ENCODE data around the gene SLC29A3.
"Not testable (repeated sequence)": the region's sequence is repeated elsewhere in the genome, so short reads cannot be mapped to it uniquely, and the experiment has no call there.

Gene SLC29A3

GRCh38 chr10:71293446-71294084 lies 25.5 kb upstream of the SLC29A3 start:
- no peak for DNase-seq (ENCODE audit: low read depth)
- Histone ChIP-seq H3K4me3 (ENCODE audit: low read length) (no peak overlapping the region), H3K36me3 (ENCODE audit: control insufficient read depth, insufficient read depth, low read length, severe bottlenecking) (peaks cover 11% of the 10 kb centered on the region), H3K9ac (ENCODE audit: low read length) (no peak overlapping the region), H3K4me1 (ENCODE audit: control insufficient read depth, insufficient read depth, low read length) (peaks cover 11% of the 10 kb centered on the region), H3K27me3 (replicated peaks; ENCODE audit: control insufficient read depth, insufficient read depth, low read length) (no peaks in the 10 kb centered on the region), H3K9me3 (ENCODE audit: control insufficient read depth, low read length) (no peaks in the 10 kb centered on the region)

GRCh38 chr10:71294091-71294561 lies 24.9 kb upstream of the SLC29A3 start:
- Histone ChIP-seq H3K36me3 (ENCODE audit: control insufficient read depth, insufficient read depth, low read length, severe bottlenecking) (peaks cover 16% of the 10 kb centered on the region), H3K4me3 (ENCODE audit: low read length) (no peak overlapping the region), H3K4me1 (ENCODE audit: control insufficient read depth, insufficient read depth, low read length) (peaks cover 11% of the 10 kb centered on the region), H3K27me3 (replicated peaks; ENCODE audit: control insufficient read depth, insufficient read depth, low read length) (no peaks in the 10 kb centered on the region), H3K9me3 (ENCODE audit: control insufficient read depth, low read length) (no peaks in the 10 kb centered on the region), H3K9ac (ENCODE audit: low read length) (no peak overlapping the region)
- DNase-seq (ENCODE audit: low read depth), result no peak

- Histone ChIP-seq H3K4me1 (ENCODE audit: control insufficient read depth, insufficient read depth, low read length) (peaks cover 11% of the 10 kb centered on the region), H3K9me3 (ENCODE audit: control insufficient read depth, low read length) (no peaks in the 10 kb centered on the region), H3K36me3 (ENCODE audit: control insufficient read depth, insufficient read depth, low read length, severe bottlenecking) (peaks cover 17% of the 10 kb centered on the region), H3K4me3 (ENCODE audit: low read length) (no peak overlapping the region), H3K27me3 (replicated peaks; ENCODE audit: control insufficient read depth, insufficient read depth, low read length) (no peaks in the 10 kb centered on the region), H3K9ac (ENCODE audit: low read length) (no peak overlapping the region)
- no peak for DNase-seq (ENCODE audit: low read depth)
Observed at GRCh38 chr10:71294856-71295255, 24.2 kb upstream of the SLC29A3 start.

GRCh38 chr10:71295641-71296040 lies 23.4 kb upstream of the SLC29A3 start:
- peaks cover 11% of the 10 kb centered on the region for H3K4me1 ChIP-seq (ENCODE audit: control insufficient read depth, insufficient read depth, low read length)
- no peak for DNase-seq (ENCODE audit: low read depth)
- no peaks in the 10 kb centered on the region for H3K27me3 ChIP-seq (replicated peaks; ENCODE audit: control insufficient read depth, insufficient read depth, low read length)
- H3K9me3 ChIP-seq (ENCODE audit: control insufficient read depth, low read length), result no peaks in the 10 kb centered on the region
- peaks cover 17% of the 10 kb centered on the region for H3K36me3 ChIP-seq (ENCODE audit: control insufficient read depth, insufficient read depth, low read length, severe bottlenecking)
- H3K4me3 ChIP-seq (ENCODE audit: low read length), result no peak overlapping the region
- no peak overlapping the region for H3K9ac ChIP-seq (ENCODE audit: low read length)

DNA sequence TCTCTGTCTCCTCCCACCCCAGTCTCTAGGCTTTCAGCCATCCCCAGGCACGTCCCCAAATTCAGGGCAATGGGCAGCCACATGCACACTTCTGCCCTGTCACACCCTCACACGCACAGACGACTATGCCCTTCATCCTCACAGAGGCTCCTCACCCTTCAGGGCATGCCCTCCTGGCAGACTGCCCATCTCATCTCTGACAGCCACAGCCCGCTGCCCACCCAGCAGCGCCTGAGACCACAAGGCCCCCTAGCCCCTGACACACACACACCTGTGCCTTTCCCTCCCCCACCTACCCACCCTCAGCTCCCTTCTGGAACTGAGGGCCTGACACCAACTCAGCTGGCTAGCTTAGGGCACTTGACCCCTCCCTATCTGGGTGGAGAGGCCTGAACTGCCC lies 23.0 kb upstream of the SLC29A3 start:
- no peaks in the 10 kb centered on the region for H3K27me3 ChIP-seq (replicated peaks; ENCODE audit: control insufficient read depth, insufficient read depth, low read length)
- no peak for DNase-seq (ENCODE audit: low read depth)
- peaks cover 11% of the 10 kb centered on the region for H3K4me1 ChIP-seq (ENCODE audit: control insufficient read depth, insufficient read depth, low read length)

GRCh38 chr10:71296811-71297210 lies 22.2 kb upstream of the SLC29A3 start:
- DNase-seq (ENCODE audit: low read depth); H3K9ac ChIP-seq (ENCODE audit: low read length); H3K4me3 ChIP-seq (ENCODE audit: low read length); H3K9me3 ChIP-seq (ENCODE audit: control insufficient read depth, low read length); H3K27me3 ChIP-seq (replicated peaks; ENCODE audit: control insufficient read depth, insufficient read depth, low read length): not testable (repeated sequence)
- H3K36me3 ChIP-seq (ENCODE audit: control insufficient read depth, insufficient read depth, low read length, severe bottlenecking), result peaks cover 14% of the 10 kb centered on the region
- H3K4me1 ChIP-seq (ENCODE audit: control insufficient read depth, insufficient read depth, low read length), result peaks cover 11% of the 10 kb centered on the region

More for the DNA sequence above, 23.0 kb upstream of the SLC29A3 start:
- H3K4me3 ChIP-seq (ENCODE audit: low read length), result no peak overlapping the region
- peaks cover 17% of the 10 kb centered on the region for H3K36me3 ChIP-seq (ENCODE audit: control insufficient read depth, insufficient read depth, low read length, severe bottlenecking)
- no peaks in the 10 kb centered on the region for H3K9me3 ChIP-seq (ENCODE audit: control insufficient read depth, low read length)
- no peak overlapping the region for H3K9ac ChIP-seq (ENCODE audit: low read length)

- Histone ChIP-seq H3K36me3 (ENCODE audit: control insufficient read depth, insufficient read depth, low read length, severe bottlenecking) (peaks cover 14% of the 10 kb centered on the region), H3K9me3 (ENCODE audit: control insufficient read depth, low read length) (no peaks in the 10 kb centered on the region), H3K4me1 (ENCODE audit: control insufficient read depth, insufficient read depth, low read length) (peaks cover 15% of the 10 kb centered on the region), H3K9ac (ENCODE audit: low read length) (no peak overlapping the region), H3K27me3 (replicated peaks; ENCODE audit: control insufficient read depth, insufficient read depth, low read length) (no peaks in the 10 kb centered on the region), H3K4me3 (ENCODE audit: low read length) (no peak overlapping the region)
- DNase-seq (ENCODE audit: low read depth), result no peak
Observed at GRCh38 chr10:71297343-71297742, 21.7 kb upstream of the SLC29A3 start.

- H3K36me3 ChIP-seq (ENCODE audit: control insufficient read depth, insufficient read depth, low read length, severe bottlenecking), result peaks cover 14% of the 10 kb centered on the region
- no peaks in the 10 kb centered on the region for H3K27me3 ChIP-seq (replicated peaks; ENCODE audit: control insufficient read depth, insufficient read depth, low read length)
- H3K9me3 ChIP-seq (ENCODE audit: control insufficient read depth, low read length), result no peaks in the 10 kb centered on the region
- H3K9ac ChIP-seq (ENCODE audit: low read length), result no peak overlapping the region
- no peak for DNase-seq (ENCODE audit: low read depth)
- H3K4me3 ChIP-seq (ENCODE audit: low read length), result no peak overlapping the region
- H3K4me1 ChIP-seq (ENCODE audit: control insufficient read depth, insufficient read depth, low read length), result peaks cover 6% of the 10 kb centered on the region
Observed at GRCh38 chr10:71299071-71299785, 19.8 kb upstream of the SLC29A3 start.

- Histone ChIP-seq H3K9me3 (ENCODE audit: control insufficient read depth, low read length) (no peaks in the 10 kb centered on the region), H3K9ac (ENCODE audit: low read length) (no peak overlapping the region), H3K4me3 (ENCODE audit: low read length) (no peak overlapping the region), H3K27me3 (replicated peaks; ENCODE audit: control insufficient read depth, insufficient read depth, low read length) (no peaks in the 10 kb centered on the region), H3K4me1 (ENCODE audit: control insufficient read depth, insufficient read depth, low read length) (peaks cover 6% of the 10 kb centered on the region), H3K36me3 (ENCODE audit: control insufficient read depth, insufficient read depth, low read length, severe bottlenecking) (peaks cover 14% of the 10 kb centered on the region)
- no peak for DNase-seq (ENCODE audit: low read depth)
Observed at GRCh38 chr10:71300555-71301370, 18.3 kb upstream of the SLC29A3 start.

GRCh38 chr10:71301371-71301916 lies 17.6 kb upstream of the SLC29A3 start:
- no peaks in the 10 kb centered on the region for H3K27me3 ChIP-seq (replicated peaks; ENCODE audit: control insufficient read depth, insufficient read depth, low read length)
- peaks cover 6% of the 10 kb centered on the region for H3K4me1 ChIP-seq (ENCODE audit: control insufficient read depth, insufficient read depth, low read length)
- H3K36me3 ChIP-seq (ENCODE audit: control insufficient read depth, insufficient read depth, low read length, severe bottlenecking), result peaks cover 12% of the 10 kb centered on the region
- H3K9ac ChIP-seq (ENCODE audit: low read length), result no peak overlapping the region
- no peaks in the 10 kb centered on the region for H3K9me3 ChIP-seq (ENCODE audit: control insufficient read depth, low read length)
- H3K4me3 ChIP-seq (ENCODE audit: low read length), result no peak overlapping the region
- no peak for DNase-seq (ENCODE audit: low read depth)

GRCh38 chr10:71302451-71302850 lies 16.6 kb upstream of the SLC29A3 start:
- no peaks in the 10 kb centered on the region for H3K9me3 ChIP-seq (ENCODE audit: control insufficient read depth, low read length)
- H3K4me3 ChIP-seq (ENCODE audit: low read length), result no peak overlapping the region
- peaks cover 10% of the 10 kb centered on the region for H3K36me3 ChIP-seq (ENCODE audit: control insufficient read depth, insufficient read depth, low read length, severe bottlenecking)
- no peak overlapping the region for H3K9ac ChIP-seq (ENCODE audit: low read length)
- no peak for DNase-seq (ENCODE audit: low read depth)
- H3K4me1 ChIP-seq (ENCODE audit: control insufficient read depth, insufficient read depth, low read length), result peaks cover 8% of the 10 kb centered on the region
- no peaks in the 10 kb centered on the region for H3K27me3 ChIP-seq (replicated peaks; ENCODE audit: control insufficient read depth, insufficient read depth, low read length)
